Heart left ventricle (tissue), 13 donors: Measurements from ENCODE around the gene APRT.
"Not testable (repeated sequence)": the region's sequence is repeated elsewhere in the genome, so short reads cannot be mapped to it uniquely, and the experiment has no call there.

ENCODE experiments used
- POLR2A ChIP-seq, 2 donors: fragments of 450-650 bp; IDR thresholded peaks; one replicate each; pipeline ENCODE4 v1.6.1; 2017; ENCODE audit warnings: antibody characterized with exemption in 2 of 2, mild to moderate bottlenecking in 2 of 2, moderate library complexity in 2 of 2
- TF ChIP-seq, protein P1 (sequence below), 12 donors: fragments of 200-600 bp; sonication (generic) in 4 of 12; IDR thresholded peaks; one replicate each; pipeline versions ENCODE4 v1.5.0 to v1.8.0; 2018 to 2022; ENCODE audit warnings: antibody characterized with exemption in 12 of 12, mild to moderate bottlenecking in 5 of 12
- donor health status: ischemic (EF 13 %, LVEDD 7.1; RV severe dilation, severe dysfunction).
- donor health status: DM: no; HTN: yes; CAD: no.
- donor health status: DM: no; HTN: no; CAD: no.
- donor health status: ischemic (EF 25% LVEDD 6.9; RV normal size, moderate dysfunction).
- donor health status: ischemic (EF 25% LVEDD 5.7; RV mildly dilated, moderate dysfunction).
- donor health status: ischemic (EF 35%, LVEDD 5.7; RV mildly dilated, moderate dysfunction).
- donor health status: nonischemic (EF 11% LVEDD 7.7; RV severe dilation, severe dysfunction).
- donor health status: DM: yes; HTN: yes; CAD: no.
- donor health status: PGD.
- donor health status: ischemic (EF 29% LVEDD 5.4; RV normal size, mild dysfunction).
- donor health status: nonischemic (EF 23%, LVEDD 6.1; RV moderate dilation, normal function).

DNA sequence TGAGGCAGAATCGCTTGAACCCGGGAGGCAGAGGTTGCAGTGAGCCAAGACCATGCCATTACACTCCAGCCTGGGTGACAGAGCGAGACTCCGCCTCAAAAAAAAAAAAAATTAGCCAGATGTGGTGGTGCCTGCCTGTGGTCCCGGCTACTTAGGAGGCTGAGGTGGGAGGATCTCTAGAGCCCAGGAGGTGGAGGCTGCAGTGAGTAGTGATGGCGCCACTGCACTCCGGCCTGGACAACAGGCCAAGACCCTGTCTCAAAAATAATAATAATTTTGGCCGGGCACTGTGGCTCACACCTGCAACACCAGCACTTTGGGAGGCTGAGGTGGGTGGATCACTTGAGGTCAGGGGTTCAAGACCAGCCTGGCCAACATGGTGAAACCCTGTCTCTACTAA, 23.0 kb downstream of the APRT start:
- TF ChIP-seq, protein P1, sequence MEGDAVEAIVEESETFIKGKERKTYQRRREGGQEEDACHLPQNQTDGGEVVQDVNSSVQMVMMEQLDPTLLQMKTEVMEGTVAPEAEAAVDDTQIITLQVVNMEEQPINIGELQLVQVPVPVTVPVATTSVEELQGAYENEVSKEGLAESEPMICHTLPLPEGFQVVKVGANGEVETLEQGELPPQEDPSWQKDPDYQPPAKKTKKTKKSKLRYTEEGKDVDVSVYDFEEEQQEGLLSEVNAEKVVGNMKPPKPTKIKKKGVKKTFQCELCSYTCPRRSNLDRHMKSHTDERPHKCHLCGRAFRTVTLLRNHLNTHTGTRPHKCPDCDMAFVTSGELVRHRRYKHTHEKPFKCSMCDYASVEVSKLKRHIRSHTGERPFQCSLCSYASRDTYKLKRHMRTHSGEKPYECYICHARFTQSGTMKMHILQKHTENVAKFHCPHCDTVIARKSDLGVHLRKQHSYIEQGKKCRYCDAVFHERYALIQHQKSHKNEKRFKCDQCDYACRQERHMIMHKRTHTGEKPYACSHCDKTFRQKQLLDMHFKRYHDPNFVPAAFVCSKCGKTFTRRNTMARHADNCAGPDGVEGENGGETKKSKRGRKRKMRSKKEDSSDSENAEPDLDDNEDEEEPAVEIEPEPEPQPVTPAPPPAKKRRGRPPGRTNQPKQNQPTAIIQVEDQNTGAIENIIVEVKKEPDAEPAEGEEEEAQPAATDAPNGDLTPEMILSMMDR (IDR thresholded peaks at IDR 0.05), result not testable (repeated sequence)
- not testable (repeated sequence) for TF ChIP-seq POLR2A (IDR thresholded peaks at IDR 0.05)
